NCI-H1417 (cell line): ENCODE results near the gene GDI1.

ENCODE experiments used
- DNase-seq, 3 experiments: peaks; one replicate each; lab custom pipeline; 2025; lab: John Stamatoyannopoulos, UW

Gene GDI1

GRCh38 chrX:154437971-154438893 lies 1.3 kb downstream of the GDI1 start:
- peak in 2 of 3 experiments; percentile 36 to 50 for DNase-seq

- no peak for DNase-seq
Observed at GRCh38 chrX:154439841-154440240, 2.9 kb downstream of the GDI1 start.

DNA sequence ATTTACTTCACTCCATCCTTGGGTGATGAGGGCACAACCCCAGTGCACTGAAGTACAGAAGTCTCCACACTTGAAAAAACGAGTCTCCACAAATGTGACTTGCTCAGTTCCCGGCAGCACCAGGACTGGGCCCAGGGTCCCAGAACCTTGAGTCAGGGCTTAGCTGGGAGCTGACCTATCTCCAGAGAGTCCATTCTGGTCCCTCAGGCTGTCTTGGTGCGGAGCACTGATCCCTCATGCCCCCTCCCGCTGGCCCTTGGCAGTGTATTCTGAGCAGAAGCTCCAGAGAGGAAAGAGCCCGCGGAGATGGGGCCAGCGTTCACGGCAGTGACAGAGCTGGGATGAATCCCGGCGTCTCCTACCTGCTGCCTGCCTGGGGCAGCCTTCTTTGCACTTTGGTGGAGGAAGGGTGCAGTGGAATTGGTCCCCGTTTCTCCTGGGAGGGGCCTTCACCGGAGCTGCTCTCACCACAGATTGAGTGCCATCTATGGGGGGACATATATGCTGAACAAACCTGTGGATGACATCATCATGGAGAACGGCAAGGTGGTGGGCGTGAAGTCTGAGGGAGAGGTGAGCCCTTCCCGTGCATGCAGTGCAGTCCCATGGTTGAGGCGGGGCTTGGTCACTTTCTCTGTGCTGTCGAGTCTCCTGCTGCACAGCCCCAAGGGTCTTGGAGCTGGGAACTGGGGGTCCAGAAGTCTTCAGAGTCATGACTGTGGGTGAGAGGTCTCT lies 3.8 kb downstream of the GDI1 start:
- DNase-seq = no peak

- DNase-seq = no peak
Observed at GRCh38 chrX:154441564-154441963, 4.6 kb downstream of the GDI1 start.

DNA sequence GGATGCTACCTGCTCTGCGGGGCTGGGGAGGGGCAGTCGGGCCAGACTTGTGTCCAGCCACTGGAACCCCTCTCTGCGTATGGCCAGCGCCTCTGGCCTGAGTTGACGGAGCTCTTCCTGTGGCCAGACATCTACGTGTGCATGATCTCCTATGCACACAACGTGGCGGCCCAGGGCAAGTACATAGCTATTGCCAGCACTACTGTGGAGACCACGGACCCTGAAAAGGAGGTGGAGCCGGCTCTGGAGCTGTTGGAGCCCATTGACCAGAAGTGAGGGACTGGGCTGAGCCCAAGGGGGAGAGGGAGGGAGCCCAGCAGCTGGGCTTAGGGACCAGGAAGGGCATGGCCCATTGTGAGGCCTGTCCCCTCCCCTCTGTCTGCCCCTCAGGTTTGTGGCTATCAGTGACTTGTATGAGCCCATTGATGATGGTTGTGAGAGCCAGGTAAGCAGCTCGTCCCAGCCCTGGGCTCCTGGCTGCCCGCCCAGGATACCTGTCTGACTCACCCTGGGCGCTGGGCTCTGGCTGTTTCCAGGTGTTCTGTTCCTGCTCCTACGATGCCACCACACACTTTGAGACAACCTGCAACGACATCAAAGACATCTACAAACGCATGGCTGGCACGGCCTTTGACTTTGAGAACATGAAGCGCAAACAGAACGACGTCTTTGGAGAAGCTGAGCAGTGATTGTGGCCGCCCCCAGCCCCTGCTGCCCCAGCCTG lies 5.2 kb downstream of the GDI1 start:
- DNase-seq = no peak

- DNase-seq = peak; percentile 11 to 54 (median 37)
Observed at GRCh38 chrX:154443479-154443910, 6.5 kb downstream of the GDI1 start.

DNA sequence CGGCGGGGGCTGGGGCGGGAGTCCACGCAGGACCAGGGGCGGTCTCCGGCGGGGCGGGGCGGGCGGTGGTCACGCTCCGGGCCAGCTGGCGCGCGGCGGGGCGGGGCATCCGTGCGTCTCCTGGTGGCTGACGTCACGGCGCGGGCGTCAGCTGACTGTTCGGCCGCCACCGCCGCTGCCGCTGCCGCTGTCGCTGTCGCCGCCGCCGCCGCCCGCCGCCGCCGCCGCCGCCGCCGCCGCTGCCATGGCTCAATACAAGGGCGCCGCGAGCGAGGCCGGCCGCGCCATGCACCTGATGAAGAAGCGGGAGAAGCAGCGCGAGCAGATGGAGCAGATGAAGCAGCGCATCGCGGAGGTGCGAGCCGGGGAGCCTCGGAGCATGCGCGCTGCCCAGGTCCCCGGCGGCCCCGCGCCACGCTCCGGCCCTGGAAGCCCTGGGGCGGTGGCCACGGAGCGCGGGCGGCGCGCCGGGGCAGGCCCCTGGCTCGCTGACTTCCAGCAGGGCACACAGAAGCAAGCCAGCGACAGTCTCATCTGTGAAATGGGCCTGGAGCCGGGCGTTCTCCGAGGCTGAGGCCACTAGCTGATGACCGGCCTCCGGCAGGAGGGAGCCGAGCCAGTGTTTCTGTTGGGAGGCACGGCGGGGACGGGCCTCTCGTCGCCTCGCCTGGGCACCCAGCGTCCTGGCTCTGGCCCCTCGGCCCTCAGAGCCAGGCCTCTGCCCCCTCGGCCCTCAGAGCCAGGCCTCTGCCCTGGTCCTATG lies 7.2 kb downstream of the GDI1 start, which contains the start of gene FAM50A:
FAM50A (plus strand) TSS at position 150 of the 763 bp plus-strand sequence; CDS start at position 245, 95 bp downstream.
- DNase-seq = peak; percentile 74 to 83 (median 78)

- DNase-seq = no peak
Observed at GRCh38 chrX:154444755-154445246, 7.8 kb downstream of the GDI1 start.

GRCh38 chrX:154445776-154446175 lies 8.8 kb downstream of the GDI1 start:
- no peak for DNase-seq

- no peak for DNase-seq
Observed at GRCh38 chrX:154446430-154446829, 9.5 kb downstream of the GDI1 start.

DNA sequence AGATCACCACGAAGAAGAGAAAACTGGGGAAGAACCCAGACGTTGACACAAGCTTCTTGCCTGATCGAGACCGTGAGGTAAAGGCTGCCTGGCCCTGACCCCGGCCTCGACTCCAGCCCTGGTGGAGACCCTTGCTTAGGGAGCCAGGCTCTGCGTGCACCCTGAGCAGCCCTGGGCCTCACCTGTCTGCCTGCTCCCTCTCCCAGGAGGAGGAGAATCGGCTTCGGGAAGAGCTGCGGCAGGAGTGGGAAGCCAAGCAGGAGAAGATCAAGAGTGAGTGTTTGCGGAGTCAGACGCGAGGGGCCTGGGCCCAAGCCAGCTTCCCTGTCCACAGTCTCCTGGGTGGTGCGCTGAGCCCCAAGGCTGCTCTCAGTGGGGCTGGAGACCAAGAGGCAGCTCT lies 11.5 kb downstream of the GDI1 start:
- no peak for DNase-seq

GRCh38 chrX:154449618-154450017 lies 12.7 kb downstream of the GDI1 start:
- DNase-seq = no peak

GRCh38 chrX:154450312-154450711 lies 13.4 kb downstream of the GDI1 start:
- DNase-seq = no peak

DNA sequence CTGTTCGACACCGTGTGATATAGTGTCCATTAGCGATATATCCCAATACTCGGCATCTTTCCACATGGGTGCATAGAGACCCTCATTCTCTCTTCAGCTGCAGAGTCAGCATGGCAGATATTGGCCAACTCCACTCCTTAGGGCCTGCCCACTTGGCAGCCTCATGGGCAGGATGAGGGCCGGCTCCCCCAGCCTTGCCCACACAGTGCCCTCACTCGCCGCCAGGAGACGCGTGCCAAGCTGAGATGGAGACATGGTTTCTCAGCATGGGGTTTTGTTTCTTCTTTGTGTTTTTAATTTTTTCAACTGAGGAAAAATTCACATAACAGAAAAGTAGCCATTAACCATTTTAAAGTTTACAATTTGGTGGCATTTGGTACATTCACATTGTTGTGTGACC lies 15.9 kb downstream of the GDI1 start:
- DNase-seq = no peak

- DNase-seq = peak; percentile 66 to 79 (median 72)
Observed at GRCh38 chrX:154457491-154458115, 20.6 kb downstream of the GDI1 start.

- peak; percentile 66 to 73 (median 67) for DNase-seq
Observed at GRCh38 chrX:154458116-154458953, 21.4 kb downstream of the GDI1 start, which contains the start of gene PLXNA3. TSS of gene PLXNA3 (plus strand) at chrX:154458281. CDS start at chrX:154460184, 1,903 bp downstream.

- peak; percentile 18 to 53 (median 52) for DNase-seq
Observed at GRCh38 chrX:154458954-154459778, 22.2 kb downstream of the GDI1 start.

GRCh38 chrX:154459832-154460231 lies 22.9 kb downstream of the GDI1 start:
- no peak for DNase-seq

DNA sequence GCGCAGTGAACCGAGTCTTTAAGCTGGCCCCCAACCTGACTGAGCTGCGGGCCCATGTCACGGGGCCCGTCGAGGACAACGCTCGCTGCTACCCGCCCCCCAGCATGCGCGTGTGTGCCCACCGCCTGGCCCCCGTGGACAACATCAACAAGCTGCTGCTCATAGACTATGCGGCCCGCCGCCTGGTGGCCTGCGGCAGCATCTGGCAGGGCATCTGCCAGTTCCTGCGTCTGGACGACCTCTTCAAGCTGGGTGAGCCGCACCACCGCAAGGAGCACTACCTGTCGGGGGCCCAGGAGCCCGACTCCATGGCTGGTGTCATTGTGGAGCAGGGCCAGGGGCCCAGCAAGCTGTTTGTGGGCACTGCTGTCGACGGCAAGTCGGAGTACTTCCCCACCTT lies 23.4 kb downstream of the GDI1 start:
- no peak for DNase-seq
